GM12878 (cell line): ENCODE results near the gene ACOX1.

Source experiments
- CBFB ChIP-seq: IDR thresholded peaks from 2 replicates; pipeline ENCODE4 v1.6.1; 2016; ENCODE audit warnings: antibody characterized with exemption, low read depth
- CTCF ChIP-seq, 3 experiments: IDR thresholded peaks in 2 of 3; conservative IDR thresholded peaks in 1 of 3; 2 replicates each; pipeline ENCODE4 v1.5.1; 2011; ENCODE audit warnings: low read depth in 3 of 3, low read length in 3 of 3, mild to moderate bottlenecking in 3 of 3, control low read depth in 2 of 3, moderate library complexity in 2 of 3, inconsistent platforms in 1 of 3, mixed read lengths in 1 of 3; ENCODE audit not compliant: control insufficient read depth in 2 of 3, insufficient read depth in 1 of 3; ENCODE audit errors: extremely low read depth in 1 of 3
- ELK1 ChIP-seq: IDR thresholded peaks from 2 replicates; pipeline ENCODE4 v1.6.1; 2012; ENCODE audit warnings: low read depth, low read length, improper control_type of control experiment
- EP300 ChIP-seq, 2 experiments: fragments of 150-350 bp in 1 of 2; IDR thresholded peaks; 2 replicates each; pipeline ENCODE4 v1.6.1; 2011 to 2012; ENCODE audit warnings: low read depth in 2 of 2, low read length in 2 of 2, borderline replicate concordance in 1 of 2, improper control_type of control experiment in 1 of 2, inconsistent platforms in 1 of 2; ENCODE audit not compliant: control insufficient read depth in 1 of 2
- MAX ChIP-seq: IDR thresholded peaks from 2 replicates; pipeline ENCODE4 v1.6.1; 2012; ENCODE audit warnings: low read depth, low read length, improper control_type of control experiment
- MXI1 ChIP-seq: fragments of 150-350 bp; IDR thresholded peaks from 2 replicates; pipeline ENCODE4 v1.6.1; 2011; ENCODE audit warnings: low read depth, mild to moderate bottlenecking, inconsistent platforms, low read length, improper control_type of control experiment
- PBX3 ChIP-seq: IDR thresholded peaks from 2 replicates; pipeline ENCODE4 v1.6.1; 2011; ENCODE audit warnings: mild to moderate bottlenecking, low read depth, low read length, moderate library complexity; ENCODE audit not compliant: insufficient replicate concordance
- POLR2A ChIP-seq: IDR thresholded peaks from 2 replicates; pipeline ENCODE4 v1.6.1; 2011; ENCODE audit warnings: low read depth, mild to moderate bottlenecking, low read length
- RFX5 ChIP-seq: IDR thresholded peaks from 2 replicates; pipeline ENCODE4 v1.6.1; 2011; ENCODE audit warnings: low read depth, low read length, improper control_type of control experiment
- SPI1 ChIP-seq: IDR thresholded peaks from 2 replicates; pipeline ENCODE4 v1.6.1; 2011; ENCODE audit warnings: low read depth, mild to moderate bottlenecking, low read length, moderate library complexity, borderline replicate concordance; ENCODE audit not compliant: insufficient read depth

GRCh38 chr17:75985986-75986385 is 7.0 kb upstream of the ACOX1 start:
- TF ChIP-seq RFX5 (no peak), POLR2A (no peak), EP300 (IDR thresholded peaks at IDR 0.05; ENCODE audit: borderline replicate concordance in 1 of 2, control insufficient read depth in 1 of 2, low read depth in 2 of 2, low read length in 2 of 2) (no peak), MXI1 (no peak), CBFB (no peak), CTCF (IDR thresholded peaks at IDR 0.05 in 2 of 3, conservative IDR thresholded peaks at IDR 0.05 in 1 of 3; ENCODE audit: control insufficient read depth in 2 of 3, extremely low read depth in 1 of 3, insufficient read depth in 1 of 3, low read depth in 3 of 3, low read length in 3 of 3) (no peak), SPI1 (no peak), ELK1 (no peak), PBX3 (no peak), MAX (no peak)
